Left ventricle myocardium superior (tissue), 1 donor: ENCODE data around the gene HKDC1. TPM values are rescaled to one million over a fixed set of nuclear protein-coding genes. Genes with fewer than 3 reads are reported as not detected.
"Not testable (repeated sequence)": the region's sequence is repeated elsewhere in the genome, so short reads cannot be mapped to it uniquely, and the experiment has no call there.

Experiments
- ATAC-seq: fragments of 200-7000 bp; cut with Tn5 transposase; one replicate; pipeline ENCODE4 v1.9.1; 2020; ENCODE audit warnings: mild to moderate bottlenecking, moderate library complexity
- DNase-seq: peaks from one replicate; pipeline ENCODE4 v3.0.0-alpha.2; 2020
- intact Hi-C: fragments of 100-400 bp; cut with micrococcal nuclease; formaldehyde crosslinking; loops from one replicate; pipeline ENCODE4 v1.11.0; 2022
- total RNA-seq: library from RNA; stranded (reverse); fragmentation: NEBNext Ultra II Directional; extraction: Animal tissue kit (Norgen Biotek cat#: 25700); gene quantifications from one replicate; pipeline ENCODE4 v1.2.1, GENCODE V29; 2021
- donor health status: DM: no; HTN: yes; CAD: no; lungs with severe emphysema.

Gene HKDC1
- total RNA-seq, 1 donor from 2014 or later, result not detected

DNA sequence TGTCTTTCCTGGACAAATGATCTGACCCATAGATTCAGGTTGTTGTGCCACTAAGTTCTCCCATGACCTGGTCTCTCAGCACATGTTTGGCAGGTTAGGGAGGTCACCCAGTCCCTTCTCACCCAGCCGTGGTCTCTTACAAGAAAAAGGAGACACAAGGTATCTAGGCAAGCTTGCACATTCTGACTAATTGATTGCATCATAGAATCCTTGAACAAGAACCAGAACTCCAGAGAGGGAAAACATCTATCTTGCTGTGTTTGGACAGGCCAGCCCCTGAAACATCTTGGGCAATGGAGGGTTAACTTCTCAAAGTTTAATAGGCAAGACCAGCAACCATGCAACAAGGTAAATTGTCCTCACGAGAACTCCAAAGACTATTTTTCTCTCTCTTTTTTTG is 49.6 kb downstream of the HKDC1 start:
- intact Hi-C loops, result no loop called here
- no peak for DNase-seq
- ATAC-seq, result no peak

DNA sequence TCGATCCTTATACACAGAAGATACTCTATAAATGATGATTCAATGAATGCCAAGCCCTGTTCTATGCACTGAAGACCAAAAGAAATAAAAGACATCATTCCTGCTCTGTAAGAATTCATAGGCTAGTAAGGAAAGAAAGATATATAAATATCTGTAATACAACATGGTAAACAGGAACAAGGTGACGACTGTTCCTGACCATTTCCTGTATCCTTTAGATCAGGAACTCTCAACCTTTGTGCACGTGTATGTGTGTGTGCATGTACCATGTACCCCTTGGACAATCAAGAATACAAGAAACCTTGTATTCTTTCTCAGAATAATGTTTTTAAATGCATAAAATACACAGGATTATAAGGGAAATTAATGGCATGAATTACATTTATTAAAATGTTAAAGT is 50.9 kb downstream of the HKDC1 start:
- DNase-seq, result no peak
- intact Hi-C loops, result no loop called here
- ATAC-seq, result no peak

DNA sequence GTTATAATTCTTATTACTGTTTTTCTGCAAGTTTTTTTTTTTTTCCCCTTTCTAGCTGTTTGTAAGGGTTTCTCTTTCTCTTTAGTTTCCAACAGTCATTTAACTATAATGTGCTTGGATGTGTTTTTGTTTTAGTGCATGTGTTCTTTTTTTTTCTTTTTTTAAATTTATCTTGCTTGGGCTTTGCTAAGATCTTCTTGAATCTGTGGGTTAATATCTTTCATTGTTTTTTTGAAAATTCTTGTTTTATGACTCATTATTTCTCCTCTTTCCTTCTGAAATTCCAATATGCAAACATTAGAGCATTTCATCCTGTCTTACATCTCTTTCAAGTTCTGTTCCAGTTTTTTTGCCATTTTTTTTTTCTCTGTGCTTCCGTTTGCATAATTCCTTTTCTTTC is 52.5 kb downstream of the HKDC1 start:
- DNase-seq (no peak), ATAC-seq (no peak)
- intact Hi-C loops, result no loop called here

DNA sequence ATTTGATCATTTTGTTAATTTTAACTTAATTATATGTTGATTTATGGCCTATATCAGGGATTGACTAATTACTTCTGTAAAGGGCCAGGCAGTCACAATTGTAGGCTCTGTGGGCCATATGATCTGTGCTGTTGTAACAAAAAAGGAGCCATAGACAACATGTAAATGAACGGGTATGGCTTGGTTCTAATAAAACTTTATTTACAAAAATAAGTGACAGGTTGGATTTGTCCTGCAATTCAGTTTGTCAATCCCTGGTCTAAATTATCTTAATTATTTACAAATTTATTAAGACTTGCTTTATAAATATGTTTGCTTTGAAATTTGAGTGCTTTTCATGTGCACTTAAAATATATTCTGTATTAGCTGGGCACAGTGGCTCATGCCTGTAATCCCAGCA is 55.3 kb downstream of the HKDC1 start:
- ATAC-seq (no peak), DNase-seq (no peak)
- intact Hi-C loops, result no loop called here

DNA sequence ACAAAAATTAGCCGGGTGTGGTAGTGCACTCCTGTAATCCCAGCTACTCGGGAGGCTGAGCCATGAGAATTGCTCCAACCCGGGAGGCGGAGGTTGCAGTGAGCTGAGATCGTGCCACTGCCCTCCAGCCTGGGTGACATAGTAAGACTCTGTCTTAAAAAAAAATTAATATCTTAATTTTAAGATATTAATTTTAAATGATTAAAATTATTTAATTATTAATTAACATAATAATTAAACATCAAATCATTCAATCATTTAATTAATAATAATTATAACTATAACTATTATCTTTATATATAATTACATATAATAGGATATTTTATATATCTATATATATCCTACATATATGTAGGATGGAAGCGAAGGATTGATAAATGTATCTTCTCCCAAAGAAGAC is 56.4 kb downstream of the HKDC1 start:
- no peak for ATAC-seq
- no peak for DNase-seq
- intact Hi-C loops, result no loop called here

DNA sequence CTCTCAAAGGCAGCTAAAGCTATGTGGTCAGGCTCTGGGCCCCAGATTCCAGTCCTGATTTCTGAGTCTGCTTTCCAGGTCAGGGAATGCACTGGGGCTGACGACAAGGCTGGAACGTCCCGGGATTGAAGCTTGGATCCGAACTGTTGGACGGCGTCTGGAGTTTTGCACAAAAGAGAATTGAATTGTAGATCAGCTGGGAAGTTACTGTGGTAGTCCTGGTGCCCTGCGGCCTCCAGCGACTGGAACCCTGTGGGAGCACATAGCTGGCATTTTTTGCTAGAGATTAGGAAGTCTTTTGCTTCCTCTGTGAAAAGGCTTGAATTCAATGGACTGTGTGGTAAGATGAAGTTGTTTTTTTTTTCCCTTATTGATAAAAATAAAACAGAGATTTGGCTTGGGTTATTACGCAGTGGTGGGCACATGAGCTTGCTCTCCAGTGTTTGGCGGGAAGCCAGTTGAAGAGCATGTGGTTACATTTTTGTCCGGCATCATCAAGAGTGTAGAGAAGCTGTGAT is 58.4 kb downstream of the HKDC1 start, which contains the start of gene HK1:
HK1 (plus strand) TSS at position 51 of the 518 bp plus-strand sequence.
- ATAC-seq (peak; percentile 33), DNase-seq (peak; percentile 41)
- intact Hi-C loops, result no loop called here

DNA sequence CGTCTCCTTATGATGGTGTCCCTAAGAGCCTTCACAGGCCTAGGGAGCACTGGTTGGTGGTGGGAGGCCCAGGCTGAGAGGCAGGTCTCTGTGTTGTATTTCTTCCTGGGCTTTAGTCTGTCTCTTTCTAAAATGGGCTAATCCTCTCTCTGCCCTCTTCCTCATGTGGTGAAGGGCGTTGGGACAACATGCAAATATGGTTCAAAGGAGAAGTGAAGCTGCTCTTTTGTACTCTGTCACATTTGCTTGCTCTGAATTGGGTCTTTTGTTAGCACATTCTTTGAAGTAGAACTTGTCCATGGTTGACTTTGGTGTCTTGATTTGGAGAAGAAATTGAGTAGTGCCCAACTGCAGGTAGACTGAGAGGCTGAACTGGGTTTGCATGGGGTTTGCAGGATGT is 59.0 kb downstream of the HKDC1 start:
- DNase-seq (no peak), ATAC-seq (no peak)
- intact Hi-C loops, result no loop called here

DNA sequence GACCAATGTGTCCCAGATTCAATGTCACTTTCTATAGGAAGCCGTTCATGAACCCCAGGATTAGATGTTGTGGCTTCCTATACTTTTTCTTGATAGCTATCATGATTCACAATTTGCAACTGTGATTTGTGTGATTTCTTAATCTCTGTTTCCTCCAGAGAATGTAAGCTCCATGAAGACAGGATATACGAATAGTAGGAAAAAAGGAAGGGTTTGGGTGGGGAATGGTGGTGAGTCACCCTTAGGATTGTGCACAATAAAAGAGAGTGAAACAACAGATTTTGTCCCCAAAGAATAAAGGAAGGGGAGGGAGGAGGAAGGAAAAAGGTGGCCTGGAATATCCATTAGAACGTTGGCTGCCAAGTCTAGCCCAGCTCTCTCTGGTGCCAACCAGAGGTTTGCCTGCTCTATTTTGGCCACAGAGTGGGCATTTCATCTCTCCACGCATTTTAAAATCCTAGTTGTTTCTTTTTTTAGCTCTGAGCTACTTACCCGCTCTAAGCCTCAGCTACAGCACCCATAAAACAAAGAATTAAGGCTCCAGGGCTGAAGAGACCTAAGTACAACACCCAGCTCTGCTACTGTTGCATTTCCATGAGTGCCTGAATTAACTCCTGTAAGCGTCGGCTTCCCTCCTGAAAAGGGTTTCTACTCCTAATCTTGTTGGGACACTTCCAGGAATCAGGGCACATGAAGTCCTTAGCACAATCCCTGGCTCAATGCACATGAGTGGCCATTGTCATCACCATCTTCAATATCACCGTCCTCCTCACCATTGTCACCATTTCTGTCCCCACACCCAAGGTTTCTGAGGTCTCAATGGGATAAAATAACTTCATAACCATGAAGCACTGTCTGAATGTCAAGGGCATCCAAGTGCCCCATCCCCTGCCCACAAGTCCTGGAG is 61.6 kb downstream of the HKDC1 start:
- ATAC-seq (peak; percentile 85), DNase-seq (no peak)
- intact Hi-C loops, result no loop called here

DNA sequence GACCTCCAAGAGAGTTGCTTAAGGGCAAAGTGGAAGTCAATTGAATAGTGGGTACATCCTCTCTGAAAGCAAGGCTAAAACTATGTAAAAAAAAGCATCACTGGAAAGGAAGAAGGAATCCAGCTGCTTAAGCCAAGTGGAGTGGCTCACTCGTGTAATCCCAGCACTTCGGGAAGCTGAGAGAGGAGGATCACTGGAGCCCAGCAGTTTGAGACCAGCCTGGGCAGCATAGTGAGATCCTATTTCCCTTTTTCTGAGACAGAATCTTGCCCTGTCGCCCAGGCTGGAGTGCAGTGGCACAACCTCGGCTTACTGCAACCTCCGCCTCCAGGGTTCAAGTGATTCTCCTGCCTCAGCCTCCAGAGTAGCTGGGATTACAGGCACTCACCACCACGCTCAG is 64.3 kb downstream of the HKDC1 start:
- DNase-seq, ATAC-seq, intact Hi-C loops: not testable (repeated sequence)

DNA sequence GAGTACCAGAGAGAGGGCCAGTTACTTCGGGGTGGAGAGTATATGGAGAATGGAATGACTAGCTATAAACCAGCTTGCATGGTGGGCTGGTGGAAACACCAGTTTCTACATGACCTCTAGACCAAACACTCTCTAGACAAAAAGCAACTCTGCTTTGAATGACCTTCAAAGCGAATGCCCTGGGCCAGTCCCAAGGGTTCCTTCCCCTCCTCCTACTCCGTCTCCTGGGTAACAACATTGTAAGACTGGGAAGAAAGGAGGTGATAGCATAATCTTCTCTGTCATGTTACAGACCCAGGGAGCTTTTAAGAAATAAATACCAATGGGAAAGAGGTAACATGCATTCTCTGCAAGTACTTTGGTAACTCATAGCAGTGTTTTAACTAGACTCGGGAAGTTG is 65.6 kb downstream of the HKDC1 start:
- no peak for DNase-seq
- intact Hi-C loops, result no loop called here
- ATAC-seq, result no peak

DNA sequence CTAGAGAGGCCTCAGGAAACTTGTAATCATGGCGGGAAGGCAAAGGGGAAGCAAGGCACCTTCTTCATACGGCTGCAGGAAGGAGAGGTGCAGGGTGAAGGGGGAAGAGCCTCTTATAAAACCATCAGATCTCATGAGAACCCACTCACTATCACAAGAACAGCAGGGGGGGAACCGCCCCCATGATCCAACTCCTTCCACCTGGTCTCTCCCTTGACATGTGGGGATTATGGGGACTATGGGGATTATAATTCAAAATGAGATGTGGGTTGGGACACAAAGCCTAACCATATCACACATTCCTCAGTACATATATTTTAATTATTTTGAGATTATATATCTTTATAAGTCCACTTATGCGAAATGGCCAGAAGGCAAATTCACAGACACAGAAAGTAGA is 67.0 kb downstream of the HKDC1 start:
- intact Hi-C loops, result no loop called here
- no peak for DNase-seq
- no peak for ATAC-seq

DNA sequence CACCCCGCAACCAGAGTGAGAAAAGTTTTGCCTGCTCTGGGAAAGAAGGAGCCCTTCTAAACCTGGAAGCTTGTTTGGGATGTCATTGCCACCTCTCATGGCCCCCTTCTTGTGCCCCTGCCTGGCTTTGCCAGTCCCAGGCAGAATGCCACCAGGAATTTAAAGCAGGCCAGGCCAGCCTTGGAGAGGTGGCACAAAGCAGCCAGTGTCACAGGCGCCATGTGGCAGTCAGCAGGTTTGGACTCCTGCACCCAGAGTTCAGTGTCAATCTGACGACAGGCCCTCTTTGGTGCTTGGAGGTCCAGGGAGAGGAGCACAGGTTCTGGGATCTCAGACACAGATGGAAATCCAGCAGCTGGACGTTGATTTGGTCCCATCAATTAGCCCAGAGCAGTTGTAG is 70.9 kb downstream of the HKDC1 start:
- ATAC-seq (peak; percentile 72), DNase-seq (peak; percentile 45)

DNA sequence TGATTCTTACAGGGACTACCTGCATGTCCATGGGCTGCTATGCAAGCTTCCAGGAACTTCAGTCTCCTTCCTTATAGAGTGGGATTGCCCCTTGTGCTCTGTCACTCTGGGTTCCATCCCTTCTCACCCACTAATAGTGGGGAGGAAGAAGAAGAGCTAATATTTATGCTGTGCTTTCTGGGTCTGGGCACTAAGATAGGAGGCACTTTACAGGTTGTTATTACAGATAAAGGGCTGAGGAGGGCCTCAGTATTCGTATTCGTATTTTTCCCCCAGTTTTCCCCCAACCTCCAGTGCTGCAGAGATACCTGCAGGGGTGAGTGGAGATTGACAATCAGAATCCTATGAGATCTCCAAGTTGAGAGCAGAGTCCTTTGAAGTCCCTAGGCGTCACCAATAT is 72.3 kb downstream of the HKDC1 start:
- no peak for DNase-seq
- intact Hi-C loops, result no loop called here
- no peak for ATAC-seq

More for the DNA sequence above, 70.9 kb downstream of the HKDC1 start:
- intact Hi-C loops, result no loop called here

DNA sequence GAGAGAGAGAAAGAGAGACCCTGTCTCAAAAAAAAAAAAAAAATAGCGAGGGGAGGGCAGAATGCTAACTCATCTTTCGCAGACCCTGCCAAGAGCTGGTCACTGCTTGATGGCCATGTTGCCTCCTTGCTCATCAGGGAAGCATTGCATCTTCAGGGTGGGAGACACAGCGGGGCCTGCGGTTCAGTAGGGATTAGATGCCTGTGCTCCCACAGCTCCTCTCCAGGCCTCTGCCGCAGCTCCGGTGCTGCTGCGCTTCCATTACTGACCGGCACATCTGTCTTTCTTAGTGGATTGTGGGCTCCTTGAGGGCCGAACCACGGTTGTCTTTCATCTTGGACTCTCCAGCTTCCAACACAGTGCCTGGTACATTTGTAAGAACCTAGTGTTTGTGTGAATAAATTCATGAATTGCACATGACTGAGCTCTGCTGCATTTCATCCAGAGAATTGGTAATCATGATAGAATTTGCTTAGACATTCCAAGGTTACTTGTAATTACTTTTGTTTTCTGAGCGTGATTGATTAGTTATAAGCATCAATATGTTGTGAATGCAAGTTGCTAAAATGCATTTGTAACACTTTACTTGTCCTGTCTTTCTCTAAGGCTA is 75.0 kb downstream of the HKDC1 start:
- ATAC-seq, result no peak
- intact Hi-C loops, result no loop called here
- DNase-seq, result no peak

DNA sequence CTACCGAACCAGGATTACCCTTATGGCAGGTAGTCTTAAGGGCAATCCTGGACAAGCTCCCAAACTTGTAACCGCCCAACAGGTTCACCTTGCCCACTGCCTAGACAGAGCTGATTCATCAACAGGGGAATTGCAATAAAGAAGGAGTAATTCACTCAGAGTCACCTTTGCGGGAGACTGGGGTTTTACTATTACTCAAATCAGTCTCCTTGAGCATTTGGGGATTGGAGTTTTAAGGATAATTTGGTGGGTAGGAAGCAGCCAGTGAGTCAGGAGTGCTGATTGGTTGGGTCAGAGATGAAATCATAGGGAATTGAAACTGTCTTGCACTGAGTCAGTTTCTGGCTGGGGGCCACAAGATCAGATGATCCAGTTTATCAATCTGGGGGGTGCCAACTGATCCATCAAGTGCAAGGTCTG is 83.5 kb downstream of the HKDC1 start:
- no peak for ATAC-seq
- intact Hi-C loops, result no loop called here
- DNase-seq, result no peak

DNA sequence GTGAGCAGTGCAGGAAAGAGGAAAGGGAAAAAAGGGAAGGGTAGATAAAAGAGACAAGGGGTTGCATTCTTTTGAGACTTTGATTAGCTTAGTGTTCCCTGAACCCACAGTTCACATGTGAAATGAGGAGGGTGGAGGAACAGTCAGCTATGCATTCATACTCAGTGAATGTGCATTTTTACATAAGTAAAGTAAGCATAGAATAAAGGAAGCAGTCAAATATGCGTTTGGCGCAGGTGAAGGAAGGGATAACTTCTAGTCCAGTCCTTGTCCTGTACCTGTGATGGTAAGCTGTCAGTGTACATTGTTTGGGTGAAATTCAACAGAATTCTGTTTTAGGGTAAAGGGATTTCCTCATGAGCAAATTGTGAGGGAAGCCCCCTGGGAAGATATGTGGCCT is 86.3 kb downstream of the HKDC1 start:
- no peak for DNase-seq
- no peak for ATAC-seq
- intact Hi-C loops, result no loop called here

DNA sequence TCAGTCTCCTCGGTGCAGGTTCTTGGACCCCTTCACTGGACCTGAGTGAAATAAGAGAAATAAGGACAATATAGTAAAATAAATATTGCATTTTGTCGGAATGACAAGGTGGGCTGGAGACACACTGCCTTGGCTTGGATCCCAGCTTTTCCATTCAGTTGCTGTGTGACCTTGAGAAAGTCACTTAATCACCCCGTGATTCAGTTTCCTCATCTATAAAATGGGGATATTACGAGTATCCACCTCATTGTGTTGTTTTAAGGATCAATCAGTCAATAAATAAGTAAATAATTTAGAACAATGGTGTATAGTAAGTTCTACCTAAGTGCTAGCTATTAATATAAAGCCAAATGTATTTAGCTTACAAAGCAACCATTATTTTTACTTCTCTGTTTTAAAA is 87.3 kb downstream of the HKDC1 start:
- DNase-seq (no peak), ATAC-seq (no peak)
- intact Hi-C loops, result no loop called here

DNA sequence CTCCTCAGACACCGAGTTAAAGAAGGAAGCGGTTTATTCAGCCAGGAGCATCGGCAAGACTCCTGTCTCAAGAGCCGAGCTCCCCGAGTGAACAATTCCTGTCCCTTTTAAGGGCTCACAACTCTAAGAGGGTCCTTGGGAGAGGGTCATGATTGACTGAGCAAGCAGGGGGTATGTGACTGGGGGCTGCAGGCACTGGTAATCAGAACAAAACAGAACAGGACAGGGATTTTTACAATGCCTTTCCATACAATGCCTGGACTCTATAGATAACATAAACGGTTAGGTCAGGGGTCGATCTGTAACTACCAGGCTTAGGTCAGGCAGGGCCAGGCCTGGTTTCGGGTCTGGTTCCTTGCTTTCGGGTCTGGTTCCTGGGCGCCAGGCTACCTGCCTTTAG is 88.2 kb downstream of the HKDC1 start:
- DNase-seq, intact Hi-C loops, ATAC-seq: not testable (repeated sequence)

DNA sequence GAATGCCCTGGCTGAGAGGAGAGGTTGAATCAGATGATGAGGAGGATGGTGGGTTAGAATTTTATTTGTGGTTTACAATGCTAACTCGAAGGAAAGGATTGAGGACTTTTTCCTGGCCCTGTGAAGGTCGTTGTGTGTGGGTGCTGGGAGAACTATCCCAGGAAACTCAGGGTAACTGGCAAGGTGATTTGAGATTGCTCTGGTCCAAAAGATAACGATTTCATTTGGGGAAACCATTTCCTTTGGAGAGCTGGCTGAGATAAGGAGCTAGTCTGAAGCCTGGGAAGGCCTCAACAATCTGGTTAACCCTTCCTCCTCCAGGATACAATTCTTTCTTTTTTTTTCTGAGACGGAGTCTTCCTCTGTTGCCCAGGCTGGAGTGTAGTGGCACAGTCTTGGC is 91.2 kb downstream of the HKDC1 start:
- intact Hi-C loops, result no loop called here
- no peak for DNase-seq
- peak; percentile 45 for ATAC-seq

DNA sequence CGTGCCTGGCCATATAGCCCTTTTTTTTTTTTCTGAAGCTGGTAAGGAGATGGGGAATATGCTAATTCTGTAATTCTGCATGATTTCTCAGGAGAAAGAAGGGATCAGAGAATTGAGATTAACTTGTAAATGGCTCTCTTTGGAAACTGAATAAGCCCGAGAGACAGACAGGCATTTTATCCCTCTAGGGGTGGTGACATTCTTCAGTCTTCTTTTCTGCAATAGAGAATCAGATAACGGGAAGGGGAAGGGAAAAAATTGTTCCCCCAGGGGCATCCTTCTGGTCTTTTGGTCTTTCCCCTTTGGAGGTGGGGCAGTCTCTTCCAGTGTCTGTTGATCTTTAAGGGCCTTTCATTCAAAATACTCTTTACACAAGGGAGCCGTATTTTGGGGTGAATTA is 92.4 kb downstream of the HKDC1 start:
- intact Hi-C loops, result no loop called here
- no peak for DNase-seq
- no peak for ATAC-seq
